Adipocyte (in vitro differentiated cells): Measurements from ENCODE around the gene APP.

ENCODE experiments used
- DNase-seq: peaks from one replicate; pipeline ENCODE4 v3.0.0-alpha.2; 2015; ENCODE audit warnings: low read depth
- H3K27me3 ChIP-seq: replicated peaks from 2 replicates; pipeline ENCODE4 v1.7.0; 2013; ENCODE audit warnings: mild to moderate bottlenecking, low read length, moderate library complexity; ENCODE audit not compliant: control insufficient read depth, insufficient read depth
- H3K36me3 ChIP-seq: 2 replicates; pipeline ENCODE4 v1.7.0; 2013; ENCODE audit warnings: low read length, mild to moderate bottlenecking, moderate library complexity; ENCODE audit not compliant: control insufficient read depth, insufficient read depth, severe bottlenecking
- H3K4me1 ChIP-seq: 2 replicates; pipeline ENCODE4 v1.7.0; 2013; ENCODE audit warnings: mild to moderate bottlenecking, low read length, moderate library complexity; ENCODE audit not compliant: control insufficient read depth, insufficient read depth
- H3K4me3 ChIP-seq: 2 replicates; pipeline ENCODE4 v1.7.0; 2013; ENCODE audit warnings: mild to moderate bottlenecking, low read length, moderate library complexity
- H3K9ac ChIP-seq: 2 replicates; pipeline ENCODE4 v1.7.0; 2013; ENCODE audit warnings: mild to moderate bottlenecking, low read length, moderate library complexity
- H3K9me3 ChIP-seq: 2 replicates; pipeline ENCODE4 v1.7.0; 2013; ENCODE audit warnings: mild to moderate bottlenecking, low read length, moderate library complexity; ENCODE audit not compliant: control insufficient read depth

Gene APP

DNA sequence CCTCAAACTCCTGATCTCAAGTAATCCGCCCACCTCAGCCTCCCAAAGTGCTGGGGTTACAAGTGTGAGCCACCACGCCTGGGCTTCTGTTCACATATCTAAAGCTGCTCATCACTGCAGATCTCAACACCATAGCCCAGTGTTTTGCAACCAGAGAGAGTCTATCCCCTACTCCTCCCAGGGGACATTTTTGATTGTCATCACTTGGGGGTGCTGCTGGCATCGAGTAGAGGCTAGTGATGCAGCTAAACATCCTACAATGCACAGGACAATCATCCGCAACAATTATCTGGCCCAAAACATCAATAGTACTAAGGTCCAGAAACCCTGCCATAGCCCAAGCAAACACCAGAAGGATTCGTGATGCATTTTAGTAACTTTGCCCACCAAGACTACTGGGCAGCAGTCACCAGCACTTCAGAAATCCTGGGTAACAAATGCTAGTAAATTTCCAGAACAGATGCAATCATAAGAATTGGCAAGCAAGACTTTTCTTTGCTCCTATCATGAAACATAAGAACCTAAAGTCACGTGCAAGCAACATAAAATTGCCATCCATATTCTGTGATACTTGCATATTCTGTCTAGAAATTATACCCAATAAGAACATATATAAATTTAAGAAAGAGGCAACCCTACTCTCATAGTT, 159.2 kb downstream of the APP start:
- Histone ChIP-seq H3K9me3 (no peaks in the 10 kb centered on the region), H3K9ac (no peak overlapping the region), H3K4me1 (peaks cover 15% of the 10 kb centered on the region), H3K4me3 (no peak overlapping the region), H3K27me3 (no peaks in the 10 kb centered on the region), H3K36me3 (no peaks in the 10 kb centered on the region)
- DNase-seq, result no peak

DNA sequence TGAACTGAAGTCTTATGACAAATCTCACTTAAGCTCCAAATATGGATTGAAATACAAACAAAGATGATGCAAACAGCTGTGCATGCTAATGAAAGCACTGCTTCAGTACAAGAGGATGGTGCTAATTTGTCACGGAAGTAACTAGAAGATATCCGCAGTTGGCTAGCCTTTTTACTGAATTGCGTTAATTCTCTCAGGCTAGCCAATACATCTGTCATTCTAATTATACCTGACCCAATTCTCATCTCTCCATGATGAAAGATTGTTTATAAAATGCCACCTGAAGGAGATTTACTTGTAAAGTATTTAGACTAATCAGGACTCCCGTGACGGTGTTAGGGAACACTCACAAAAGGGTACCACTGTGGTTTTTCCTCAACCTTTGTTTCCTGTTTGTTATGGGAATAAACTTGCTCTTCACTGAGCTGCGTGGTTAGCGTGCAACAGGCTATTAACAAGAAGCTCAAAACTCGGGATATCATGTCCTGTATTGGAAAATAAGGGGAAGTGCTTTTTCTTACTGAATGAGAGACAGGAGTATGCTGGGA, 162.5 kb downstream of the APP start:
- Histone ChIP-seq H3K4me3 (peak overlapping the region; percentile 9), H3K4me1 (peaks cover 15% of the 10 kb centered on the region), H3K36me3 (no peaks in the 10 kb centered on the region), H3K9ac (no peak overlapping the region), H3K9me3 (no peaks in the 10 kb centered on the region), H3K27me3 (no peaks in the 10 kb centered on the region)
- DNase-seq, result peak; percentile 56

DNA sequence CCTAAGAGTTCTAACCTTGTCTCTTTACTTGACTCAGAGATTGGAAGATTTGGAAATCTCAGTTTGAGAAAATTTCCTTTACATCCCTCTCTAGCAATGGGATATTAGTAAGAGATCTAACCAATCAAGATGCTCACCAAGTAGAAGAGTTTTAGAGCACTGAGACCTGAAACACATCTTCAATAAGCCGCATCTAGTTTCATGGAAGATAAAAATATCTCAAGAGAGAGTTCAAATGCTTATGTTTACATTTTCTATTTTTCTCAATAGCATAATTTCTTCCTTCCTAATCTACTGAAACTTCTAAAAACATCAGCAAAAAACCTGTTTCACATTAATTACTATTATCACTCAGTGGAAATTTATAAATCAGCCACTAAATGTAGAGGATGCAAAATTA, 165.1 kb downstream of the APP start:
- no peak overlapping the region for H3K9ac ChIP-seq
- H3K9me3 ChIP-seq, result no peaks in the 10 kb centered on the region
- H3K36me3 ChIP-seq, result no peaks in the 10 kb centered on the region
- no peak overlapping the region for H3K4me3 ChIP-seq
- H3K27me3 ChIP-seq, result no peaks in the 10 kb centered on the region
- DNase-seq, result no peak
- peaks cover 15% of the 10 kb centered on the region for H3K4me1 ChIP-seq

DNA sequence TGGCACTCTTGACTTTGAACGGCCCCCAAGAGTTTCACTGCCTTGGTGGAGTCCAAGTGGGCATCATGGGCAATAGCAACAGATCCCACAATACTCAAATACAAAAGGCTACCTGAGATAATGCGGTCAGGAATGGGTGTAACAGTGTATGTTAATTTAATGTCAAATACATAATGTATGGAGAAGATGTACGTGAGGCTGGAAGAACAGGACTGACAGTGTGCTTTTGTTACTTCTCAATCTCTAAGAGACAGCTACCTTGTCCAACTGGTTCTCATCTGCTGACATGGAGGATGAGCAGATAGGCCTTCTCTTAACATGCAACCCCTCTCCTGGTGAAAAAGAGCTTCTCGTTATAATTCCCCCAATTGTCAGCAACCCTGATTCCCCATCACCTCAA, 167.2 kb downstream of the APP start:
- no peak overlapping the region for H3K9ac ChIP-seq

DNA sequence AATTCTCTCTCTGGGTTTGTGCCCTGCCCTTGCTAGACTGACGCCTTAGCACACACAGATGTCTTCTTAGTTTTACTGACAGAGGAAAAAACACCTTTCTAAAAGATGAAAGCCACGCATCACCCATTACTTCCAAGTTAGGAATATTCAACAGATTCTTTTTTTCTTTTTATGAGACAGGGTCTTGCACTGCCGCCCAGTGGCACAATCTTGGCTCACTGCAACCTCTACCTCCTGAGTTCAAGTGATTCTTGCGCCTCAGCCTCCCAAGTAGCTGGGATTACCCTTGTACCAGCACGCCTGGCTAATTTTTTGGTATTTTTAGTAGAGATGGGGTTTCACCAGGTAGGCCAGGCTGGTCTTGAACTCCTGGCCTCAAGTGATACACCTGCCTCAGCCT, 169.2 kb downstream of the APP start:
- Histone ChIP-seq H3K4me3 (no peak overlapping the region), H3K27me3 (no peaks in the 10 kb centered on the region), H3K36me3 (peaks cover 15% of the 10 kb centered on the region), H3K9ac (no peak overlapping the region), H3K9me3 (no peaks in the 10 kb centered on the region), H3K4me1 (peaks cover 6% of the 10 kb centered on the region)
- no peak for DNase-seq

More for the DNA sequence above, 167.2 kb downstream of the APP start:
- H3K9me3 ChIP-seq, result no peaks in the 10 kb centered on the region
- H3K27me3 ChIP-seq, result no peaks in the 10 kb centered on the region
- H3K4me1 ChIP-seq, result peaks cover 15% of the 10 kb centered on the region
- peaks cover 10% of the 10 kb centered on the region for H3K36me3 ChIP-seq
- H3K4me3 ChIP-seq, result no peak overlapping the region
- no peak for DNase-seq

DNA sequence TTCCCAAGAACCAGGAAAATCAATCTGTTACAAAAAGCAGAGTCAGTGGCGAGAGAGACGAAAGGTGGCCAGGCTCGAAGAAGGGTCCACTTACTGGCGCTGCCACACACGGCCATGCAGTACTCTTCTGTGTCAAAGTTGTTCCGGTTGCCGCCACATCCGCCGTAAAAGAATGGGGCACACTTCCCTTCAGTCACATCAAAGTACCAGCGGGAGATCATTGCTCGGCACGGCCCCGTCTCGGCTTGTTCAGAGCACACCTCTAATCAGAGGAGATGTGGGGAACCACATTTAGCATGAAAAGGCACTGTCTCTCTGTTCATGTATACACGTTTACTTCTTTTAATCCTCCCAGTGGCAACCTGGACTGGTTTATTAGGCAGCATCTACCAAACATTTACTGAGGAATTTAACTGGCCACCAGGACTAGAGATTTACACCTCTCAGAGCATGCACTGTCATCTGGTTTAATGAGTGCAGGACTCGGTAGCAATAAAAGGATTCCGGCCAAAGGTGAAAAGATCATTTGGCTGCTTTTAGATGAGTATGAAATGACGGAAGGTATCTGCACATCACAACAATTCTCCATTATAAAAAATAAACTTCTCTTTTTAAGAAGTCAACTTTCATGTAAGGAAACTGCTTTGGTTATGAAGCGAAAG, 170.5 kb downstream of the APP start:
- Histone ChIP-seq H3K27me3 (no peaks in the 10 kb centered on the region), H3K36me3 (peaks cover 15% of the 10 kb centered on the region), H3K9me3 (no peaks in the 10 kb centered on the region), H3K4me3 (no peak overlapping the region), H3K9ac (no peak overlapping the region), H3K4me1 (no peaks in the 10 kb centered on the region)
- DNase-seq, result no peak

DNA sequence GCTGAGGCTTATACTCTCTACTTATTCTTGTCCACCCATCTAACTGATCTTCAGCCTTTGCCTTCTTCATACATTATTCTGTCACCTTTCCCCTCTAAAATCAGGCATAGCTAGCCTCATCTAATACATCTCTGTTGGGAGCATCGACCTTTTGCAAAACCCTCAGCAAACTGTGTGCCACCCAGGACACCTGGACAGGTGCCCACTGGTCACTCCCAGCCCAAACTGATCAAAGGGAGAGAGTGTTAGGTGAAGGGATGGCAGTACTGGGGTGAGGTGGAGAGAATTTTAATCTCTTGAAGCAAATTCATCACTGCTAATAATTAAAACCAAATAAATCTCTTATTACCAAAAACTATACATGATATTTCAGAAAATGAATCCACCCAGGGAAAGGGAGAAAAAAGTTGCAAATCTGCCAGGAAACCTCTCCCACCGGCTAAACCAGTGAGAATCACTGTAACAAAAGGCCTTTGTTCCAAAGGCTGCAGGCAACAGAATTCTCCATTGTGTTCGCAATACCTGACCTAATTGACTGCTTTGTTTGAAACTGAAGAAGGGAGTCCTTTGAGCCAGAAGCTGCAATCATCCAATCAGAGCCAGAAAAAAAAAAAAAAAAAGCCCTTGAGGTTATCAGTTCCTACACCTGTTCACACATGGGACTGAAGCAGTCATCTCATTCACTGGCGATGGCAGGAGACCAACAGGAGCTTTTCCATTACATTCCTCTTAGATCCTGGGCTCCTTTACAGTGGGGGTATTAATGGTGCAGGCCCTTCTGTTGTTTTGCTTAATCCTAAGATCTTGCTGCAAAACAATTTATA, 172.6 kb downstream of the APP start:
- Histone ChIP-seq H3K9ac (no peak overlapping the region), H3K27me3 (no peaks in the 10 kb centered on the region), H3K4me1 (peaks cover under 1% of the 10 kb centered on the region), H3K36me3 (peaks cover 15% of the 10 kb centered on the region), H3K9me3 (no peaks in the 10 kb centered on the region), H3K4me3 (no peak overlapping the region)
- DNase-seq, result no peak

DNA sequence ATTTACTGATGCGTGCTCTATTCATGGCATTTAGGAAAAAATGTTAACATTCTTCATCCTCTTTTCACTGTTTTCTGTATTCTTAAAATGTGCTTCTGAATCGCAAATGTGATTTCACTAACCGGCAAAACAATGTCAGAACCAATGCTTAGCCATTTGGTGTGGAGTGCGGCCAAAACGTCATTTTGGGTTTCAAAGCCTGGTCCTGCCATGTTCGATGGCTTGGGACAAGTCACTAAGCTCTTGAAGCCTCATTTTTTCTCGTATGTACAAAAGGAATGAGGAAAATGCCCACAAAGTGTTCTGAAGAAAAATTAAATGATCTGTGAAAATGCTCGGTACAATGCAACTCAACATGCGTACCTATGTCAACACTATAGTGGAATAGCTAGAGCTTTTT, 175.3 kb downstream of the APP start:
- H3K4me3 ChIP-seq, result no peak overlapping the region
- peaks cover 3% of the 10 kb centered on the region for H3K4me1 ChIP-seq
- no peaks in the 10 kb centered on the region for H3K27me3 ChIP-seq
- H3K36me3 ChIP-seq, result peaks cover 15% of the 10 kb centered on the region
- DNase-seq, result no peak
- H3K9ac ChIP-seq, result no peak overlapping the region
- H3K9me3 ChIP-seq, result no peaks in the 10 kb centered on the region

DNA sequence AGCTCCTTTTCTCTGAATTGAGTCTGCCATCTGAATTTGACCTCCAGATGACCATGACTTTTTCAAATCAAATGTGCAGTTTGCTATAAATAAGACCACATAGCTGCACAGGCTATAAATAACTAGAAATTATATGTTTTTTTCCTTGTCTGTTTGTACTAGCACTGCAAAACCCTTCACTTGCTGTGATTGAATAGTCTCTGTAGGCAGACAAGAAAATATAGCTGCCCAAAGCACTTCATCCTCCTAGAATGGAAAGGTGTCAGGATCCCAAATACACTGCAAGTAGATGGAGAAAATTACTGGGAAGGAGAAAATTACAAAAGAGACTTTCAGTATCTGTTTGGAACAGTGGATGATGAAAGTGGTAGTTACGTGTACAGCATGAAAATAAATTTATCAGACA, 175.8 kb downstream of the APP start:
- H3K4me1 ChIP-seq, result peaks cover 3% of the 10 kb centered on the region
- no peaks in the 10 kb centered on the region for H3K9me3 ChIP-seq
- H3K36me3 ChIP-seq, result peaks cover 11% of the 10 kb centered on the region
- H3K4me3 ChIP-seq, result no peak overlapping the region
- no peaks in the 10 kb centered on the region for H3K27me3 ChIP-seq
- no peak overlapping the region for H3K9ac ChIP-seq
- no peak for DNase-seq

DNA sequence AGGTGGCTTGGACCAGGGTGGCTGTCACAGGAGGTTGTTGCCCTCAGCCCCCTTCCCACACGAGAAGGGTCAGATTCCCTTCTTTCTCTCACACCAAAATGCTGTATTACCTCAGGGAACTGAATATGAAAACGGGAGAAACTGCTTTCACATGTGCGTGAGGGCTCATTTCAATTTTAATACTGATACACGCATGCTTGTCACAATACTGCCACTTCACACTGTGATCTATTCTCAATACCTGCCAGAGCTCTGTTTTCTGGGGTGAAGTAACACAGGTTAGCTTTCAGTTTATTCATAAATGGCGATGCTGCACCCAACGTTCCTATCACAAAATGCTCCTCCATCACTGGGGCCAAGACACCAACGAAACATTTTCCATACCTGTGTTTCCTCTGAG, 181.8 kb downstream of the APP start:
- Histone ChIP-seq H3K4me1 (peaks cover 3% of the 10 kb centered on the region), H3K36me3 (no peaks in the 10 kb centered on the region), H3K9ac (no peak overlapping the region), H3K9me3 (no peaks in the 10 kb centered on the region), H3K4me3 (no peak overlapping the region), H3K27me3 (no peaks in the 10 kb centered on the region)
- no peak for DNase-seq

DNA sequence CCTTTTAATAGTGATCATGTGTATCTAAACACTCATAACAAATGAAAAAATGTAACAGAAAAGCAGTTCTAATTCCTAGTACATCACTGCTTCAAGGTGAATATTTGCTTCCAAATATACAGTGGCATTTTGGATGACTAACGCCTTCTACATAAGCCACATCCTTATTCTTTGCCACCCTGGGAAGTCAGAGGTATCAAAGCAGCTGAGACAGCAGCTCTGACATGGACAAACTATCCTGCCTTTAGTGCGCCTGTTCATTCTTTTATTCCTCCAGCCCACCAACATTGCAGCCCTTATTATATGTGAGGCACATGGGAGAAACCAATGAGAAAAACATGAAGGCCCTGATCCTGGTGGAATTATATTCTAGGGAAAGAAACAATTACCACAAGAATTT, 183.0 kb downstream of the APP start:
- Histone ChIP-seq H3K27me3 (no peaks in the 10 kb centered on the region), H3K4me3 (no peak overlapping the region), H3K36me3 (no peaks in the 10 kb centered on the region), H3K4me1 (peaks cover 3% of the 10 kb centered on the region), H3K9ac (no peak overlapping the region), H3K9me3 (no peaks in the 10 kb centered on the region)
- DNase-seq, result no peak
